K562 (cell line): Measurements from ENCODE around the gene DUSP23. TPM values are rescaled to one million over a fixed set of nuclear protein-coding genes. Genes with fewer than 3 reads are reported as not detected.

ENCODE experiments used
- ATAC-seq: fragments of 200-7000 bp; cut with Tn5 transposase; 3 replicates; pipeline ENCODE4 v1.9.1; 2020; ENCODE audit warnings: moderate library complexity
- BruUV-seq: library from RNA; stranded (reverse); fragments of 400-500 nt; replicated peaks from 2 replicates; lab custom pipeline; 2021; lab: Mats Ljungman, UMichigan
- CTCF ChIA-PET: fragments of 300-600 bp; formaldehyde crosslinking; extraction: SDS; loops from one replicate; lab custom pipeline; 2021; ENCODE audit warnings: low intra/inter-chr PET ratio; lab: Yijun Ruan, JAX
- POLR2A ChIA-PET: fragments of 300-600, 350-650 bp; sonication (Branson Sonifier 250); formaldehyde crosslinking; extraction: SDS; loops from one replicate; lab custom pipeline; 2021; ENCODE audit warnings: antibody characterized with exemption, inconsistent platforms; lab: Yijun Ruan, JAX
- DNase-seq, 4 experiments: peaks; one replicate each; pipeline versions ENCODE4 v3.0.0 to v3.0.0-alpha.2; 2011 to 2018; ENCODE audit warnings: low spot score in 3 of 4, mixed read lengths in 3 of 4; ENCODE audit errors: extremely low read depth in 1 of 4
- FAIRE-seq: peaks from 2 replicates; lab custom pipeline; 2011; peaks lifted over from hg19 to GRCh38; lab: Jason Lieb, UNC
- H2AFZ ChIP-seq: 2 replicates; pipeline ENCODE4 v1.6.0; 2011; ENCODE audit warnings: low read depth, low read length, control low read depth, inconsistent platforms
- H3K27ac ChIP-seq: fragments of 200-600 bp; 3 replicates; pipeline ENCODE4 v1.8.0; 2011; ENCODE audit warnings: low read depth, mild to moderate bottlenecking, control low read depth, inconsistent platforms, low read length, moderate library complexity, mixed read lengths; ENCODE audit errors: extremely low read depth
- H3K27me3 ChIP-seq, 2 experiments: fragments of 300-600 bp in 1 of 2; 2 replicates in 1 of 2; 3 replicates in 1 of 2; pipeline versions ENCODE4 v1.6.0 to v1.8.0; 2011; ENCODE audit warnings: inconsistent platforms in 2 of 2, low read length in 2 of 2, mild to moderate bottlenecking in 1 of 2, mixed read lengths in 1 of 2, moderate library complexity in 1 of 2; ENCODE audit not compliant: control insufficient read depth in 2 of 2, insufficient read depth in 2 of 2
- H3K36me3 ChIP-seq: fragments of 300-600 bp; 3 replicates; pipeline ENCODE4 v1.8.0; 2011; ENCODE audit warnings: mild to moderate bottlenecking, low read length, inconsistent platforms; ENCODE audit not compliant: control insufficient read depth, insufficient read depth
- H3K4me1 ChIP-seq, 2 experiments: fragments of 200-600 bp in 1 of 2; replicated peaks in 1 of 2; 2 replicates in 1 of 2; 3 replicates in 1 of 2; pipeline versions ENCODE4 v1.5.1 to v1.8.0; 2011; ENCODE audit warnings: inconsistent platforms in 2 of 2, low read length in 2 of 2, mild to moderate bottlenecking in 1 of 2, mixed read lengths in 1 of 2, moderate library complexity in 1 of 2; ENCODE audit not compliant: control insufficient read depth in 2 of 2, insufficient read depth in 2 of 2
- H3K4me2 ChIP-seq: 2 replicates; pipeline ENCODE4 v1.6.1; 2011; ENCODE audit warnings: low read length, control low read depth, inconsistent platforms, mixed read lengths; ENCODE audit not compliant: insufficient read depth
- H3K4me3 ChIP-seq: fragments of 200-600 bp; sonication (generic), shearing (Covaris generic); 2 replicates; pipeline ENCODE4 v1.5.1; 2016; ENCODE audit warnings: control low read depth, inconsistent platforms
- H3K79me2 ChIP-seq: fragments of 200-600 bp; 3 replicates; pipeline ENCODE4 v1.8.0; 2011; ENCODE audit warnings: low read length, inconsistent platforms; ENCODE audit not compliant: control insufficient read depth, insufficient read depth
- H3K9ac ChIP-seq, 2 experiments: 2 replicates each; pipeline versions ENCODE4 v1.6.0 to v1.6.1; 2011; ENCODE audit warnings: low read depth in 2 of 2, low read length in 2 of 2, control low read depth in 1 of 2, inconsistent platforms in 1 of 2, mild to moderate bottlenecking in 1 of 2, mixed read lengths in 1 of 2; ENCODE audit not compliant: insufficient read depth in 1 of 2
- H3K9me1 ChIP-seq: one replicate; pipeline ENCODE4 v1.6.0; 2011; ENCODE audit warnings: inconsistent platforms, mild to moderate bottlenecking, low read length, moderate library complexity; ENCODE audit not compliant: control insufficient read depth, insufficient read depth
- H3K9me3 ChIP-seq: replicated peaks from 2 replicates; pipeline ENCODE4 v1.5.1; 2011; ENCODE audit warnings: low read depth, low read length, inconsistent platforms; ENCODE audit not compliant: control insufficient read depth, insufficient read depth
- H4K20me1 ChIP-seq: replicated peaks from 2 replicates; pipeline ENCODE4 v1.6.1; 2011; ENCODE audit warnings: low read length, inconsistent platforms, mixed read lengths; ENCODE audit not compliant: control insufficient read depth, insufficient read depth
- BCL6 ChIP-seq: fragments of 250-450 bp; sonication (Bioruptor Pico); IDR thresholded peaks from 2 replicates; pipeline ENCODE4 v1.4.0; 2020
- BDP1 ChIP-seq: IDR thresholded peaks from 3 replicates; pipeline ENCODE4 v1.6.1; 2011; ENCODE audit not compliant: insufficient read length, insufficient read depth
- CEBPB ChIP-seq: fragments of 450-650 bp; IDR thresholded peaks from 2 replicates; pipeline ENCODE4 v1.6.1; 2016; ENCODE audit warnings: missing genetic modification characterization, missing compliant biosample characterization
- HMBOX1 ChIP-seq: sonication (generic); IDR thresholded peaks from 2 replicates; pipeline ENCODE4 v1.6.1; 2016
- NCOA2 ChIP-seq, 2 experiments: fragments of 450-650 bp; IDR thresholded peaks; 2 replicates each; pipeline ENCODE4 v1.6.1; 2018; ENCODE audit warnings: mild to moderate bottlenecking in 2 of 2, moderate library complexity in 1 of 2; ENCODE audit not compliant: partially characterized antibody in 2 of 2
- PHB2 ChIP-seq: fragments of 450-650 bp; IDR thresholded peaks from 2 replicates; pipeline ENCODE4 v1.6.1; 2017; ENCODE audit warnings: low read depth
- PPARD ChIP-seq: fragments of 250-450 bp; sonication (Bioruptor Pico); IDR thresholded peaks from 2 replicates; pipeline ENCODE4 v1.8.0; 2022; ENCODE audit warnings: inconsistent platforms, mild to moderate bottlenecking, moderate library complexity
- RCOR1 ChIP-seq, 2 experiments: IDR thresholded peaks; 2 replicates each; pipeline ENCODE4 v1.6.1; 2012; ENCODE audit warnings: low read depth in 2 of 2, low read length in 2 of 2, borderline replicate concordance in 1 of 2, improper control_type of control experiment in 1 of 2
- SMARCA4 ChIP-seq: fragments of 450-650 bp; IDR thresholded peaks from 2 replicates; pipeline ENCODE4 v1.6.1; 2016
- XRCC3 ChIP-seq: fragments of 450-650 bp; IDR thresholded peaks from 2 replicates; pipeline ENCODE4 v1.6.1; 2017; ENCODE audit warnings: mild to moderate bottlenecking, moderate library complexity
- ZC3H8 ChIP-seq: fragments of 450-650 bp; IDR thresholded peaks from 2 replicates; pipeline ENCODE4 v1.6.1; 2017
- ZNF224 ChIP-seq: sonication (generic); formaldehyde crosslinking; IDR thresholded peaks from 2 replicates; pipeline ENCODE4 v1.8.0; 2022; ENCODE audit warnings: mild to moderate bottlenecking, missing genetic modification reagents
- WGBS: fragments of 100-300 bp; shearing (Covaris generic); methylation state at CpG from one replicate; pipeline ENCODE4 v1.1.6; 2016; ENCODE audit warnings: low coverage, mixed read lengths; ENCODE audit not compliant: insufficient coverage; ENCODE audit errors: missing lambda C conversion rate; 5-methylcytosine and 5-hydroxymethylcytosine counted together
- in situ Hi-C: fragments of 300-500 bp; cut with MboI; formaldehyde crosslinking; loops from 4 replicates; pipeline ENCODE4 v1.15.0; 2018; ENCODE audit warnings: inconsistent platforms, mixed read lengths
- intact Hi-C: fragments of 100-400 bp; cut with micrococcal nuclease; formaldehyde crosslinking; loops from 2 replicates; pipeline ENCODE4 v1.14.2; 2022
- polyA plus RNA-seq, 8 experiments: library from polyadenylated mRNA; depleted of rRNA in 4 of 8; stranded (reverse) in 5 of 8; unstranded in 3 of 8; fragments of >200 nt; fragmentation: Nextera tagmentation in 2 of 8; fragmentation: Illumina TruSeq in 1 of 8; extraction: Ambion mirVana in 2 of 8; extraction: Trizol in 1 of 8; gene quantifications; 2 replicates each; pipeline versions ENCODE4 v1.2.1 to v1.2.3, GENCODE V29; 2011 to 2014; ENCODE audit warnings: inconsistent platforms in 1 of 8, missing spikeins in 1 of 8
- total RNA-seq, 7 experiments: library from RNA; depleted of rRNA in 6 of 7; stranded (reverse); fragments of >200 nt in 6 of 7; fragmentation: Illumina TruSeq in 2 of 7; extraction: Trizol in 2 of 7; gene quantifications; 2 replicates each; pipeline versions ENCODE4 v1.2.1 to v1.2.3, GENCODE V29; 2011 to 2021; ENCODE audit warnings: low replicate concordance in 1 of 7
- TF ChIP-seq, protein P1 (sequence below), 2 experiments: fragments of 450-650 bp in 1 of 2; IDR thresholded peaks; 2 replicates each; pipeline ENCODE4 v1.6.1; 2011 to 2017; ENCODE audit warnings: low read depth in 2 of 2, antibody characterized with exemption in 1 of 2, borderline replicate concordance in 1 of 2, low read length in 1 of 2, mild to moderate bottlenecking in 1 of 2, mixed read lengths in 1 of 2; ENCODE audit not compliant: control insufficient read depth in 1 of 2

The DUSP23 gene
- total and polyA plus RNA-seq, 9 of the 15 experiments (the other 6 are each of a cell fraction or from before 2014, with no cell fraction given): 1.0 to 34.8 (median 13.7) TPM

DNA sequence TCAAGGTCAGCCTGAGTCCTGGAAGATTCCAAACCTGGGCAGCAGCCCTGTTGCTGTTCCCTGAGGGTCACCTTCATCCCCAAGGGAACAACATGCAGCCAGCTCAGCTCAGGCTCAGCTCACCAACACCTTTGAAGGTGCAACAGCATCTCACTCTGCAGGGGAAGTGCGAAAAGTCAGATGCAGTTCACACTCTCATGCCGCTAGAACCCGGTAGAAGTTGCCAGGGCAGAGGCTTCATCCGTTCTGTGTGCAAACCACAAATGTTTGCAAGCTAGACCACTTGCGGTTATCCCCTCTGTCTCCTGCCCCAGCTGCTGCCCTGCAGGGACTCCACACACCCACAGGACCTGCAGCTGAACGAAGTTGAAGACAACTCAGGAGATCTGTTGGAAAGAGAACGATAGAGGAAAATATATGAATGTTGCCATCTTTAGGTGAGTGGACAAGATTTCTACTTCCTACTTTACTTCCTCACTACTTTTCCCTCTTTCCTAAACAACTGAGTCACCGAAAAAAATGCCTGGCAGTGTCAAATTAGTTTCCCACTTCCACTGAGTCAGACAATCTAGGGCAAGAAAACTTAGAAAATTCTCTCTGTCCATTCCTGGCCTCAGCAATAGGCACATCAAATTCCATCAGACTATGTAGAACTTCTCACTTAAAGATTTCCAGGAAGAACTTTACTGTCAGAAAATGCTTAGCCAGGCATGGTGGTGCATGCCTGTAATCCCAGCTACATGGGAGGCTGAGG is 19.6 kb downstream of the DUSP23 start (continued):
- TF ChIP-seq BCL6 (CRISPR knock-in tag): no peak
- TF ChIP-seq ZC3H8: no peak

GRCh38 chr1:159802111-159802510 is 21.3 kb downstream of the DUSP23 start, which contains the start of gene FCRL6:
FCRL6 (plus strand) TSS chr1:159802360; CDS start chr1:159802425, 65 bp downstream.
- Histone ChIP-seq H3K79me2 (no peaks in the 10 kb centered on the region), H3K36me3 (no peaks in the 10 kb centered on the region), H3K9me3 (no peaks in the 10 kb centered on the region), H3K4me2 (no peak within 1 kb of the TSS), H3K9me1 (no peaks in the 10 kb centered on the region), H2AFZ (no peak within 1 kb of the TSS), H3K4me3 (no peak within 1 kb of the TSS), H3K4me1 (no peaks in the 10 kb centered on the region)
- ATAC-seq (no peak), FAIRE-seq (no peak)
- no TSS peak for BruUV-seq
- CTCF ChIA-PET: interaction anchor here (0.7 kb wide), 1 partner anchor 206 kb away, joined by 3 read pairs; no protein-coding TSS in a partner anchor
- intact Hi-C loops: no loop called here
- TF ChIP-seq PHB2 (no peak), NCOA2 (IDR thresholded peaks at IDR 0.05; ENCODE audit: partially characterized antibody in 2 of 2) (no peak), SMARCA4 (no peak), XRCC3 (no peak), PPARD (CRISPR knock-in tag) (no peak), BDP1 (no peak), HMBOX1 (no peak), CEBPB (no peak), ZNF224 (CRISPR knock-in tag) (no peak), RCOR1 (IDR thresholded peaks at IDR 0.05; ENCODE audit: borderline replicate concordance in 1 of 2, low read depth in 2 of 2, low read length in 2 of 2) (no peak)
- TF ChIP-seq, protein P1, sequence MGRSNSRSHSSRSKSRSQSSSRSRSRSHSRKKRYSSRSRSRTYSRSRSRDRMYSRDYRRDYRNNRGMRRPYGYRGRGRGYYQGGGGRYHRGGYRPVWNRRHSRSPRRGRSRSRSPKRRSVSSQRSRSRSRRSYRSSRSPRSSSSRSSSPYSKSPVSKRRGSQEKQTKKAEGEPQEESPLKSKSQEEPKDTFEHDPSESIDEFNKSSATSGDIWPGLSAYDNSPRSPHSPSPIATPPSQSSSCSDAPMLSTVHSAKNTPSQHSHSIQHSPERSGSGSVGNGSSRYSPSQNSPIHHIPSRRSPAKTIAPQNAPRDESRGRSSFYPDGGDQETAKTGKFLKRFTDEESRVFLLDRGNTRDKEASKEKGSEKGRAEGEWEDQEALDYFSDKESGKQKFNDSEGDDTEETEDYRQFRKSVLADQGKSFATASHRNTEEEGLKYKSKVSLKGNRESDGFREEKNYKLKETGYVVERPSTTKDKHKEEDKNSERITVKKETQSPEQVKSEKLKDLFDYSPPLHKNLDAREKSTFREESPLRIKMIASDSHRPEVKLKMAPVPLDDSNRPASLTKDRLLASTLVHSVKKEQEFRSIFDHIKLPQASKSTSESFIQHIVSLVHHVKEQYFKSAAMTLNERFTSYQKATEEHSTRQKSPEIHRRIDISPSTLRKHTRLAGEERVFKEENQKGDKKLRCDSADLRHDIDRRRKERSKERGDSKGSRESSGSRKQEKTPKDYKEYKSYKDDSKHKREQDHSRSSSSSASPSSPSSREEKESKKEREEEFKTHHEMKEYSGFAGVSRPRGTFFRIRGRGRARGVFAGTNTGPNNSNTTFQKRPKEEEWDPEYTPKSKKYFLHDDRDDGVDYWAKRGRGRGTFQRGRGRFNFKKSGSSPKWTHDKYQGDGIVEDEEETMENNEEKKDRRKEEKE (IDR thresholded peaks at IDR 0.05; ENCODE audit: borderline replicate concordance in 1 of 2, control insufficient read depth in 1 of 2, low read depth in 2 of 2, low read length in 1 of 2): no peak
- TF ChIP-seq, all 486 proteins: peak for 0
- no peak for DNase-seq
- WGBS: 0% methylated on average over 8 of the region's 8 CpGs
- in situ Hi-C loops: no loop called here
- peaks cover 27 to 32% of the 10 kb centered on the region in 2 experiments for H3K27me3 ChIP-seq
- no peak within 1 kb of the TSS for H3K27ac ChIP-seq
- POLR2A ChIA-PET: interaction anchor here (1.1 kb wide), 1 partner anchor 29 kb away, joined by 4 read pairs; no protein-coding TSS in a partner anchor
- no peak within 1 kb of the TSS for H3K9ac ChIP-seq
- peaks cover 3% of the 10 kb centered on the region; the same call in 1 of the 2 replicates for H4K20me1 ChIP-seq
